Keratinocyte (primary cell): ENCODE results near the gene TMEM132A. TPM values are rescaled to one million over a fixed set of nuclear protein-coding genes. Genes with fewer than 3 reads are reported as not detected.

Source experiments
- DNase-seq: peaks from one replicate; pipeline ENCODE4 v3.0.0-alpha.2; 2011; ENCODE audit warnings: low read depth, missing footprints, low spot score
- FAIRE-seq: peaks from 2 replicates; lab custom pipeline; 2011; peaks lifted over from hg19 to GRCh38; lab: Jason Lieb, UNC
- H2AFZ ChIP-seq: 2 replicates; pipeline ENCODE4 v1.6.0; 2012; ENCODE audit warnings: low read length, control low read depth, inconsistent platforms; ENCODE audit not compliant: control insufficient read depth
- H3K27ac ChIP-seq: 2 replicates; pipeline ENCODE4 v1.5.1; 2011; ENCODE audit warnings: low read length; ENCODE audit not compliant: control insufficient read depth, insufficient read depth
- H3K27me3 ChIP-seq: 3 replicates; pipeline ENCODE4 v1.6.0; 2011; ENCODE audit warnings: low read length; ENCODE audit not compliant: control insufficient read depth, insufficient read depth; ENCODE audit errors: extremely low read depth
- H3K36me3 ChIP-seq, 2 experiments: 2 replicates in 1 of 2; 3 replicates in 1 of 2; pipeline ENCODE4 v1.5.1; 2011; ENCODE audit warnings: low read length in 2 of 2, mild to moderate bottlenecking in 1 of 2; ENCODE audit not compliant: control insufficient read depth in 2 of 2, insufficient read depth in 2 of 2; ENCODE audit errors: extremely low read depth in 1 of 2
- H3K4me1 ChIP-seq: 3 replicates; pipeline ENCODE4 v1.5.1; 2011; ENCODE audit warnings: low read length; ENCODE audit not compliant: control insufficient read depth, insufficient read depth; ENCODE audit errors: extremely low read depth
- H3K4me2 ChIP-seq: 3 replicates; pipeline ENCODE4 v1.6.0; 2011; ENCODE audit warnings: low read depth, low read length; ENCODE audit not compliant: control insufficient read depth, insufficient read depth; ENCODE audit errors: extremely low read depth
- H3K4me3 ChIP-seq, 3 experiments: fragments of 200-600 bp in 1 of 3; sonication (generic) in 1 of 3; 2 replicates in 2 of 3; 3 replicates in 1 of 3; pipeline ENCODE4 v1.5.1; 2011 to 2016; ENCODE audit warnings: low read length in 3 of 3, mild to moderate bottlenecking in 3 of 3, control low read depth in 2 of 3, inconsistent platforms in 1 of 3, low read depth in 1 of 3, mixed read lengths in 1 of 3, mixed run types in 1 of 3, moderate library complexity in 1 of 3; ENCODE audit not compliant: control insufficient read depth in 2 of 3, insufficient read depth in 2 of 3; ENCODE audit errors: extremely low read depth in 1 of 3
- H3K79me2 ChIP-seq: 2 replicates; pipeline ENCODE4 v1.6.0; 2012; ENCODE audit warnings: low read length; ENCODE audit not compliant: control insufficient read depth, insufficient read depth
- H3K9ac ChIP-seq: 3 replicates; pipeline ENCODE4 v1.6.0; 2011; ENCODE audit warnings: low read length; ENCODE audit not compliant: control insufficient read depth, insufficient read depth; ENCODE audit errors: extremely low read depth
- H3K9me1 ChIP-seq: 3 replicates; pipeline ENCODE4 v1.6.0; 2011; ENCODE audit warnings: low read length; ENCODE audit not compliant: control insufficient read depth, insufficient read depth; ENCODE audit errors: extremely low read depth
- H3K9me3 ChIP-seq: 2 replicates; pipeline ENCODE4 v1.5.1; 2012; ENCODE audit warnings: low read depth, low read length; ENCODE audit not compliant: control insufficient read depth
- H4K20me1 ChIP-seq: 3 replicates; pipeline ENCODE4 v1.6.0; 2011; ENCODE audit warnings: low read length; ENCODE audit not compliant: control insufficient read depth, insufficient read depth; ENCODE audit errors: extremely low read depth
- CTCF ChIP-seq, 3 experiments: IDR thresholded peaks in 1 of 3; conservative IDR thresholded peaks in 1 of 3; optimal IDR thresholded peaks in 1 of 3; 2 replicates in 2 of 3; 3 replicates in 1 of 3; pipeline versions ENCODE3 to v1.5.1; 2011; ENCODE audit warnings: low read length in 3 of 3, mild to moderate bottlenecking in 3 of 3, moderate library complexity in 2 of 3, control low read depth in 1 of 3, inconsistent platforms in 1 of 3; ENCODE audit not compliant: insufficient read depth in 2 of 3; ENCODE audit errors: extremely low read depth in 1 of 3
- EZH2 ChIP-seq: IDR thresholded peaks from one replicate; pipeline ENCODE4 v1.6.1; 2012; ENCODE audit warnings: inconsistent platforms, mild to moderate bottlenecking, low read length, moderate library complexity
- dilution Hi-C: fragments of 300-500 bp; cut with MboI; formaldehyde crosslinking; loops from one replicate; pipeline ENCODE4 v1.7.0; 2020; ENCODE audit warnings: low sequenced_read_pairs; ENCODE audit not compliant: extremely low pct_ligation_motif_present
- polyA plus RNA-seq, 5 experiments: library from polyadenylated mRNA; depleted of rRNA in 3 of 5; stranded (reverse) in 3 of 5; stranded (forward) in 1 of 5; unstranded in 1 of 5; fragments of >200 nt; gene quantifications; 1 replicate in 1 of 5; 2 replicates in 3 of 5; 3 replicates in 1 of 5; pipeline versions ENCODE4 v1.2.1 to v1.2.3, GENCODE V29; 2011 to 2012; ENCODE audit warnings: missing spikeins in 2 of 5, low read depth in 1 of 5, low replicate concordance in 1 of 5

The TMEM132A gene
- polyA plus RNA-seq, 1 donor (not counting 4 experiments of a cell fraction or from before 2014, with no cell fraction given) = 16.6 TPM

DNA sequence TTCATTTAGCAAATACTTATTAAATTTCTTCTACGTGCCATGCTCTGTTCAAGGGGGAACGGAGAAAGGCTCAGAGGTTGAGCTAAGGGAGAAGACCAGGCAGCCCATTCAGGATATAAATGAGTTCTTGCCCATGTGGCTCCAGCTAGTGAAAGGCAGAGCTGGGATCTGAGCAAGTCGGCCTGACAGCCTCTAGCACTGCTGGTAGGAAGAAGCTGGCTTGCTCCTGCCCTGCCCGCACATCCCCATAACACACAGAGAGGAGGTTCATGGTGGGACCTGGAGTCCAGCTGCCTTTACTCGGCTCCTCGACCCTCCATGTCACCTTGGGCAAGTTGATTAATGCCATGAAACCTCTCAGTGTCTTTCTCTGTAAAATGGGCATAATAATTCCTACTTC, 25.8 kb downstream of the TMEM132A start:
- no peak for FAIRE-seq
- no peak for TF ChIP-seq EZH2
- TF ChIP-seq CTCF (optimal IDR thresholded peaks at IDR 0.05 in 1 of 3, IDR thresholded peaks at IDR 0.05 in 1 of 3, conservative IDR thresholded peaks at IDR 0.05 in 1 of 3; ENCODE audit: extremely low read depth in 1 of 3, insufficient read depth in 2 of 3, low read length in 3 of 3) = no peak
- dilution Hi-C loops = no loop called here

GRCh38 chr11:60950933-60951605, 26.8 kb downstream of the TMEM132A start:
- H2AFZ ChIP-seq = no peak overlapping the region
- peak overlapping the region; percentile 12 for H3K4me2 ChIP-seq
- H3K4me1 ChIP-seq = peaks cover 5% of the 10 kb centered on the region
- no peaks in the 10 kb centered on the region for H3K9me3 ChIP-seq
- dilution Hi-C loops = no loop called here
- no peak overlapping the region for H3K9ac ChIP-seq
- no peak for FAIRE-seq
- peaks cover 4% of the 10 kb centered on the region for H3K27me3 ChIP-seq
- no peak overlapping the region for H3K27ac ChIP-seq
- H3K4me3 ChIP-seq = no peak overlapping the region
- H3K79me2 ChIP-seq = no peaks in the 10 kb centered on the region
- no peaks in the 10 kb centered on the region for H3K9me1 ChIP-seq
- H3K36me3 ChIP-seq = no peaks in the 10 kb centered on the region
- no peak for DNase-seq
- H4K20me1 ChIP-seq = no peaks in the 10 kb centered on the region
- TF ChIP-seq CTCF (optimal IDR thresholded peaks at IDR 0.05 in 1 of 3, IDR thresholded peaks at IDR 0.05 in 1 of 3, conservative IDR thresholded peaks at IDR 0.05 in 1 of 3; ENCODE audit: extremely low read depth in 1 of 3, insufficient read depth in 2 of 3, low read length in 3 of 3) = no peak
- TF ChIP-seq EZH2 = no peak

More for the DNA sequence above, 25.8 kb downstream of the TMEM132A start:
- no peaks in the 10 kb centered on the region for H3K36me3 ChIP-seq
- H3K4me3 ChIP-seq = no peak overlapping the region
- H2AFZ ChIP-seq = no peak overlapping the region
- no peak overlapping the region for H3K9ac ChIP-seq
- H3K27ac ChIP-seq = no peak overlapping the region
- H3K9me1 ChIP-seq = no peaks in the 10 kb centered on the region
- H4K20me1 ChIP-seq = no peaks in the 10 kb centered on the region
- no peaks in the 10 kb centered on the region for H3K9me3 ChIP-seq
- peaks cover 4% of the 10 kb centered on the region for H3K27me3 ChIP-seq
- DNase-seq = no peak
- H3K4me2 ChIP-seq = no peak overlapping the region
- peaks cover 5% of the 10 kb centered on the region for H3K4me1 ChIP-seq
- no peaks in the 10 kb centered on the region for H3K79me2 ChIP-seq
